ENCODE measurements around the gene GMDS. TPM values are rescaled to one million over a fixed set of nuclear protein-coding genes. Genes with fewer than 3 reads are reported as not detected.

GMDS gene
- total RNA-seq, 8 experiments from 2014 or later, result 4.5 to 61.7 (median 6.9) TPM

GRCh38 chr6:2109796-2110195 lies 135.6 kb downstream of the GMDS start:
- no peaks in the 10 kb centered on the region for H3K4me1 ChIP-seq (replicated peaks in 1 of 2)
- WGBS, 10 experiments, result 76 to 100% (median 86%) methylated on average over 1 to 3 of the region's 5 CpGs; no CpG with 5 or more reads in 4 of the 10 experiments
- no peak overlapping the region for H3K27ac ChIP-seq
- in situ Hi-C loops (cut with MboI; ENCODE audit: low pct_unique_long_range_greater_than_20kb in 2 of 9, low sequenced_read_pairs in 9 of 9, unreplicated experiment in 9 of 9), result loop anchor here in 2 of 9 experiments (25.0 kb wide), 2 partner anchors 228 to 497 kb away; partner anchors contain the start of gene FOXC1 (in 2 of the 2)
- ATAC-seq (replicated peaks in 6 of 8), result no peak
- no peak overlapping the region for H3K4me3 ChIP-seq

- ATAC-seq (replicated peaks in 6 of 8), result no peak
- in situ Hi-C loops (cut with MboI; ENCODE audit: low pct_unique_long_range_greater_than_20kb in 2 of 9, low sequenced_read_pairs in 9 of 9, unreplicated experiment in 9 of 9), result loop anchor here in 2 of 9 experiments (25.0 kb wide), 2 partner anchors 228 to 497 kb away; partner anchors contain the start of gene FOXC1 (in 2 of the 2)
- WGBS, 10 experiments, result 78 to 100% (median 92%) methylated on average over 1 to 8 of the region's 9 CpGs; no CpG with 5 or more reads in 2 of the 10 experiments
Measured at GRCh38 chr6:2108700-2109306, 136.6 kb downstream of the GMDS start.

GRCh38 chr6:2104524-2104880 lies 140.9 kb downstream of the GMDS start:
- in situ Hi-C loops (cut with MboI; ENCODE audit: low pct_unique_long_range_greater_than_20kb in 2 of 9, low sequenced_read_pairs in 9 of 9, unreplicated experiment in 9 of 9), result loop anchor here in 2 of 9 experiments (25.0 kb wide), 2 partner anchors 233 to 492 kb away; partner anchors contain the start of gene FOXC1 (in 2 of the 2)
- ATAC-seq (replicated peaks in 6 of 8), result no peak
- Histone ChIP-seq H3K4me1 (replicated peaks in 1 of 2) (no peaks in the 10 kb centered on the region), H3K27ac (no peak overlapping the region), H3K4me3 (no peak overlapping the region)
- 0 to 64% (median 17%) methylated on average over 1 of the region's 1 CpG for WGBS, 10 experiments

More at GRCh38 chr6:2108700-2109306, 136.6 kb downstream of the GMDS start:
- H3K4me3 ChIP-seq, result no peak overlapping the region
- H3K4me1 ChIP-seq (replicated peaks in 1 of 2), result no peaks in the 10 kb centered on the region
- H3K27ac ChIP-seq, result no peak overlapping the region

- in situ Hi-C loops (cut with MboI; ENCODE audit: low pct_unique_long_range_greater_than_20kb in 2 of 9, low sequenced_read_pairs in 9 of 9, unreplicated experiment in 9 of 9), result loop anchor here in 2 of 9 experiments (25.0 kb wide), 2 partner anchors 233 to 492 kb away; partner anchors contain the start of gene FOXC1 (in 2 of the 2)
- H3K4me3 ChIP-seq, result no peak overlapping the region
- H3K4me1 ChIP-seq (replicated peaks in 1 of 2), result no peaks in the 10 kb centered on the region
- no peak overlapping the region for H3K27ac ChIP-seq
- 8 to 100% (median 53%) methylated on average over 1 to 6 of the region's 6 CpGs; no CpG with 5 or more reads in 1 of the 10 experiments for WGBS, 10 experiments
- peak in 5 of 8 experiments; percentile 53 to 87 (median 80) for ATAC-seq (replicated peaks in 6 of 8)
Measured at GRCh38 chr6:2103765-2104523, 141.5 kb downstream of the GMDS start.

- Histone ChIP-seq H3K4me1 (replicated peaks in 1 of 2) (no peaks in the 10 kb centered on the region), H3K27ac (no peak overlapping the region), H3K4me3 (no peak overlapping the region)
- in situ Hi-C loops (cut with MboI; ENCODE audit: low pct_unique_long_range_greater_than_20kb in 2 of 9, low sequenced_read_pairs in 9 of 9, unreplicated experiment in 9 of 9), result loop anchor here in 2 of 9 experiments (25.0 kb wide), 2 partner anchors 234 to 491 kb away; partner anchors contain the start of gene FOXC1 (in 2 of the 2)
- WGBS, 10 experiments, result 83 to 100% (median 96%) methylated on average over 1 to 5 of the region's 5 CpGs; no CpG with 5 or more reads in 1 of the 10 experiments
- no peak for ATAC-seq (replicated peaks in 6 of 8)
Measured at GRCh38 chr6:2102966-2103365, 142.4 kb downstream of the GMDS start.

- WGBS, 10 experiments, result 67 to 100% (median 88%) methylated on average over 3 to 5 of the region's 5 CpGs
- no peak overlapping the region for H3K4me3 ChIP-seq
- H3K27ac ChIP-seq, result no peak overlapping the region
- ATAC-seq (replicated peaks in 6 of 8), result no peak
- peaks cover 0 to 3% of the 10 kb centered on the region in 2 donors for H3K4me1 ChIP-seq (replicated peaks in 1 of 2)
- in situ Hi-C loops (cut with MboI; ENCODE audit: low pct_unique_long_range_greater_than_20kb in 2 of 9, low sequenced_read_pairs in 9 of 9, unreplicated experiment in 9 of 9), result loop anchor here in 2 of 9 experiments (25.0 kb wide), 2 partner anchors 235 to 490 kb away; partner anchors contain the start of gene FOXC1 (in 2 of the 2)
Measured at GRCh38 chr6:2102316-2102883, 143.0 kb downstream of the GMDS start.

GRCh38 chr6:2101213-2101612 lies 144.2 kb downstream of the GMDS start:
- no peak overlapping the region for H3K27ac ChIP-seq
- 80 to 100% (median 92%) methylated on average over 1 of the region's 1 CpG for WGBS, 10 experiments
- H3K4me1 ChIP-seq (replicated peaks in 1 of 2), result peaks cover 0 to 7% of the 10 kb centered on the region in 2 donors
- no peak for ATAC-seq (replicated peaks in 6 of 8)
- in situ Hi-C loops (cut with MboI; ENCODE audit: low pct_unique_long_range_greater_than_20kb in 2 of 9, low sequenced_read_pairs in 9 of 9, unreplicated experiment in 9 of 9), result loop anchor here in 2 of 9 experiments (25.0 kb wide), 2 partner anchors 236 to 489 kb away; partner anchors contain the start of gene FOXC1 (in 2 of the 2)
- no peak overlapping the region for H3K4me3 ChIP-seq

- Histone ChIP-seq H3K4me1 (replicated peaks in 1 of 2) (peaks cover 0 to 7% of the 10 kb centered on the region in 2 donors), H3K27ac (no peak overlapping the region), H3K4me3 (no peak overlapping the region)
- no peak for ATAC-seq (replicated peaks in 6 of 8)
- in situ Hi-C loops (cut with MboI; ENCODE audit: low pct_unique_long_range_greater_than_20kb in 2 of 9, low sequenced_read_pairs in 9 of 9, unreplicated experiment in 9 of 9), result loop anchor here in 3 of 9 experiments (25.0 kb wide), 3 partner anchors 237 to 488 kb away; partner anchors contain the start of gene FOXC1 (in 2 of the 3)
Measured at GRCh38 chr6:2099870-2100269, 145.5 kb downstream of the GMDS start.

GRCh38 chr6:2097464-2097863 lies 147.9 kb downstream of the GMDS start:
- WGBS, 10 experiments, result 0 to 90% (median 55%) methylated on average over 1 to 3 of the region's 3 CpGs; no CpG with 5 or more reads in 1 of the 10 experiments
- in situ Hi-C loops (cut with MboI; ENCODE audit: low pct_unique_long_range_greater_than_20kb in 2 of 9, low sequenced_read_pairs in 9 of 9, unreplicated experiment in 9 of 9), result loop anchor here in 1 of 9 experiments (25.0 kb wide), 1 partner anchor 460 kb away; no protein-coding TSS in a partner anchor
- H3K4me1 ChIP-seq (replicated peaks in 1 of 2), result peaks cover 0 to 7% of the 10 kb centered on the region in 2 donors
- H3K27ac ChIP-seq, result no peak overlapping the region
- ATAC-seq (replicated peaks in 6 of 8), result no peak
- no peak overlapping the region for H3K4me3 ChIP-seq

- H3K4me3 ChIP-seq, result no peak overlapping the region
- no peak for ATAC-seq (replicated peaks in 6 of 8)
- 80 to 100% (median 100%) methylated on average over 1 to 2 of the region's 2 CpGs; no CpG with 5 or more reads in 2 of the 10 experiments for whole genome bisulfite sequencing, 10 experiments
- no peak overlapping the region for H3K27ac ChIP-seq
- H3K4me1 ChIP-seq (replicated peaks in 1 of 2), result peaks cover 0 to 7% of the 10 kb centered on the region in 2 donors
- in situ Hi-C loops (cut with MboI; ENCODE audit: low pct_unique_long_range_greater_than_20kb in 2 of 9, low sequenced_read_pairs in 9 of 9, unreplicated experiment in 9 of 9), result loop anchor here in 1 of 9 experiments (25.0 kb wide), 1 partner anchor 457 kb away; no protein-coding TSS in a partner anchor
Measured at GRCh38 chr6:2094642-2095041, 150.8 kb downstream of the GMDS start.

- Histone ChIP-seq H3K4me1 (replicated peaks in 1 of 2) (peaks cover 4 to 5% of the 10 kb centered on the region in 2 donors), H3K4me3 (no peak overlapping the region), H3K27ac (no peak overlapping the region)
- WGBS, 10 experiments, result 8 to 93% (median 60%) methylated on average over 1 to 6 of the region's 7 CpGs; no CpG with 5 or more reads in 1 of the 10 experiments
- ATAC-seq (replicated peaks in 6 of 8), result peak in 2 of 8 experiments; percentile 50 to 60
- in situ Hi-C loops (cut with MboI; ENCODE audit: low pct_unique_long_range_greater_than_20kb in 2 of 9, low sequenced_read_pairs in 9 of 9, unreplicated experiment in 9 of 9), result loop anchor here in 1 of 9 experiments (25.0 kb wide), 1 partner anchor 449 kb away; no protein-coding TSS in a partner anchor
Measured at GRCh38 chr6:2086326-2086965, 159.0 kb downstream of the GMDS start.

GRCh38 chr6:2085657-2086056 lies 159.7 kb downstream of the GMDS start:
- Histone ChIP-seq H3K4me1 (replicated peaks in 1 of 2) (peaks cover 4 to 5% of the 10 kb centered on the region in 2 donors), H3K27ac (no peak overlapping the region), H3K4me3 (no peak overlapping the region)
- WGBS, 10 experiments, result 93 to 100% (median 100%) methylated on average over 2 to 4 of the region's 4 CpGs; no CpG with 5 or more reads in 3 of the 10 experiments
- no peak for ATAC-seq (replicated peaks in 6 of 8)
- in situ Hi-C loops (cut with MboI; ENCODE audit: low pct_unique_long_range_greater_than_20kb in 2 of 9, low sequenced_read_pairs in 9 of 9, unreplicated experiment in 9 of 9), result loop anchor here in 1 of 9 experiments (25.0 kb wide), 1 partner anchor 448 kb away; no protein-coding TSS in a partner anchor

Data from motor neuron (in vitro differentiated cells).